ENCODE data around the gene MED12L.

DNA sequence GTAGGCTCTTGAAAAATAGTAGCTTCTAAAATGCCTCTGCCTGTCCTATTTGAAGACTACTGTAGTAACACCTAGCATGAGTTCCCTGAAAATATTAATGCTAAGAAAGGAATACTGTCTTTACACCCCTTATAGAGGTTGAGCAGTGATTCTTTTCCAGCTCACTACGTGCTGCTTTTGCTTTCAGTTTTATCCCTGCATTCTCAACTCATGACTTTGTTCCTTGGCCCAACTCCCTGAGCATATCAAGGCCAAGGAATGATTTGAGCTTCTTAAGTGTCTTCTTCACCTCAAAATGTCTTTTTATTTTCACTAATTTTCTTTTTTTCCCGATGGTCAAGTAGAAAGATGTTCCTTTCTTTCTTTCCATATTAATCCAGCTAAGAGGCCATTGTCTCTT is 260.4 kb downstream of the MED12L start:
- TF ChIP-seq EZH2 (IDR thresholded peaks at IDR 0.05; ENCODE audit: low read length, missing control alignments): no peak
- TF ChIP-seq, protein P1, sequence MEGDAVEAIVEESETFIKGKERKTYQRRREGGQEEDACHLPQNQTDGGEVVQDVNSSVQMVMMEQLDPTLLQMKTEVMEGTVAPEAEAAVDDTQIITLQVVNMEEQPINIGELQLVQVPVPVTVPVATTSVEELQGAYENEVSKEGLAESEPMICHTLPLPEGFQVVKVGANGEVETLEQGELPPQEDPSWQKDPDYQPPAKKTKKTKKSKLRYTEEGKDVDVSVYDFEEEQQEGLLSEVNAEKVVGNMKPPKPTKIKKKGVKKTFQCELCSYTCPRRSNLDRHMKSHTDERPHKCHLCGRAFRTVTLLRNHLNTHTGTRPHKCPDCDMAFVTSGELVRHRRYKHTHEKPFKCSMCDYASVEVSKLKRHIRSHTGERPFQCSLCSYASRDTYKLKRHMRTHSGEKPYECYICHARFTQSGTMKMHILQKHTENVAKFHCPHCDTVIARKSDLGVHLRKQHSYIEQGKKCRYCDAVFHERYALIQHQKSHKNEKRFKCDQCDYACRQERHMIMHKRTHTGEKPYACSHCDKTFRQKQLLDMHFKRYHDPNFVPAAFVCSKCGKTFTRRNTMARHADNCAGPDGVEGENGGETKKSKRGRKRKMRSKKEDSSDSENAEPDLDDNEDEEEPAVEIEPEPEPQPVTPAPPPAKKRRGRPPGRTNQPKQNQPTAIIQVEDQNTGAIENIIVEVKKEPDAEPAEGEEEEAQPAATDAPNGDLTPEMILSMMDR (conservative IDR thresholded peaks at IDR 0.05 in 1 of 2, IDR thresholded peaks at IDR 0.05 in 1 of 2; ENCODE audit: low read depth in 1 of 2, low read length in 2 of 2): no peak

All from fibroblast of lung (primary cell).